CD4-positive, CD25-positive, alpha-beta regulatory T cell (primary cell): ENCODE results near the gene SV2B. TPM values are rescaled to one million over a fixed set of nuclear protein-coding genes. Genes with fewer than 3 reads are reported as not detected.

ENCODE experiments used
- ATAC-seq, 2 donors: fragments of 150-1000 bp; cut with Tn5 transposase; one replicate each; pipeline ENCODE4 v1.10.0; 2021; ENCODE audit warnings: low read depth in 2 of 2, moderate number of reproducible peaks in 2 of 2, moderate library complexity in 1 of 2
- DNase-seq, 3 donors: peaks; one replicate each; pipeline versions ENCODE4 v3.0.0 to v3.0.0-alpha.2; 2012 to 2022; ENCODE audit warnings: mixed read lengths in 1 of 3
- H3K27ac ChIP-seq: one replicate; pipeline ENCODE4 v1.7.0; 2013; ENCODE audit warnings: mild to moderate bottlenecking, low read length; ENCODE audit not compliant: insufficient read depth, poor library complexity, severe bottlenecking
- H3K27me3 ChIP-seq: one replicate; pipeline ENCODE4 v1.7.0; 2013; ENCODE audit warnings: low read length; ENCODE audit not compliant: control insufficient read depth, insufficient read depth
- H3K36me3 ChIP-seq: one replicate; pipeline ENCODE4 v1.7.0; 2013; ENCODE audit warnings: mild to moderate bottlenecking, low read length, moderate library complexity; ENCODE audit not compliant: control insufficient read depth, insufficient read depth
- H3K4me1 ChIP-seq: 2 replicates; pipeline ENCODE4 v1.7.0; 2013; ENCODE audit warnings: mild to moderate bottlenecking, low read length; ENCODE audit not compliant: insufficient read depth, control insufficient read depth, poor library complexity, severe bottlenecking
- H3K4me3 ChIP-seq: one replicate; pipeline ENCODE4 v1.7.0; 2013; ENCODE audit warnings: low read depth, mild to moderate bottlenecking, low read length, moderate library complexity
- H3K9me3 ChIP-seq, 2 experiments: 1 replicate in 1 of 2; 2 replicates in 1 of 2; pipeline ENCODE4 v1.7.0; 2013; ENCODE audit warnings: low read length in 2 of 2, mild to moderate bottlenecking in 1 of 2, moderate library complexity in 1 of 2; ENCODE audit not compliant: control insufficient read depth in 2 of 2
- H3K27ac Mint-ChIP-seq, 3 donors: one replicate each; pipeline ENCODE4 v1.8.0; 2020 to 2022; ENCODE audit warnings: mild to moderate bottlenecking in 3 of 3, mixed read lengths in 3 of 3, moderate library complexity in 2 of 3
- H3K27me3 Mint-ChIP-seq: one replicate; pipeline ENCODE4 v1.8.0; 2022; ENCODE audit warnings: mild to moderate bottlenecking, mixed read lengths
- H3K36me3 Mint-ChIP-seq: one replicate; pipeline ENCODE4 v1.8.0; 2020; ENCODE audit warnings: mixed read lengths
- H3K4me1 Mint-ChIP-seq, 4 donors: one replicate each; pipeline ENCODE4 v1.8.0; 2020 to 2022; ENCODE audit warnings: mixed read lengths in 4 of 4, mild to moderate bottlenecking in 1 of 4
- H3K4me3 Mint-ChIP-seq, 4 donors: one replicate each; pipeline ENCODE4 v1.8.0; 2020 to 2022; ENCODE audit warnings: mild to moderate bottlenecking in 4 of 4, mixed read lengths in 4 of 4, moderate library complexity in 3 of 4
- H3K9me3 Mint-ChIP-seq, 7 donors: one replicate each; pipeline ENCODE4 v1.8.0; 2020 to 2022; ENCODE audit warnings: mixed read lengths in 7 of 7, mild to moderate bottlenecking in 3 of 7, moderate library complexity in 2 of 7
- polyA plus RNA-seq, 4 donors: library from polyadenylated mRNA; unstranded; fragments of 300-500 nt; fragmentation: Illumina TruSeq; gene quantifications; one replicate each; pipeline ENCODE4 v1.2.3, GENCODE V29; 2021
- total RNA-seq: library from RNA; stranded (reverse); gene quantifications from one replicate; pipeline ENCODE4 v1.2.3, GENCODE V29; 2022

SV2B gene
- total and polyA plus RNA-seq, 5 donors from 2014 or later, result 0.06 TPM; not detected in 4

DNA sequence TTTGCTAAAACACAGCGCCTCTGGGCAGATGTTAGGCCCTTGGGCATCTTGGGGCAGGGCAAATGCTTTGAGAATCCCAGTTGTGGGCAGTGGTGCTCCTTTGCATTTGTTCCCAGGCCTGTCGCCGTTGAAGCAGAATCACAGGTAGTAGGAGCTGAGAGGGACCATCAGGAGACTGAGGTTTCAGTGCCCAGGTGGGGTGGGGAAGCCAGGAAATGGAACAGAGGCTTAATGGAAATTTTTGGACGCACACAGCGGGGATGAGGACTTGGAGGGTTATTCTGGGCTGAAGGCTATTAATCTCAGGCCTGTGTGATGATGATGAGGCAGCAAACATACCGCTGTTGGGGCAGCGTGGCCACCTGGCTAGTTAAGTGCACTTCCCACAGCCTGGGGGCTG, 99.5 kb downstream of the SV2B start:
- no peak overlapping the region for H3K27ac ChIP-seq
- H3K4me3 ChIP-seq, result no peak overlapping the region
- Mint-ChIP-seq H3K4me3 (no peak overlapping the region), H3K27me3 (peaks cover 14% of the 10 kb centered on the region), H3K36me3 (no peaks in the 10 kb centered on the region), H3K27ac (no peak overlapping the region), H3K9me3 (peaks cover 0 to 3% (median 0%) of the 10 kb centered on the region in 7 donors), H3K4me1 (no peaks in the 10 kb centered on the region)
- DNase-seq, result no peak
- H3K36me3 ChIP-seq, result no peaks in the 10 kb centered on the region
- no peak for ATAC-seq
- H3K27me3 ChIP-seq, result peaks cover 1% of the 10 kb centered on the region
- H3K4me1 ChIP-seq, result no peaks in the 10 kb centered on the region
- no peaks in the 10 kb centered on the region for H3K9me3 ChIP-seq

DNA sequence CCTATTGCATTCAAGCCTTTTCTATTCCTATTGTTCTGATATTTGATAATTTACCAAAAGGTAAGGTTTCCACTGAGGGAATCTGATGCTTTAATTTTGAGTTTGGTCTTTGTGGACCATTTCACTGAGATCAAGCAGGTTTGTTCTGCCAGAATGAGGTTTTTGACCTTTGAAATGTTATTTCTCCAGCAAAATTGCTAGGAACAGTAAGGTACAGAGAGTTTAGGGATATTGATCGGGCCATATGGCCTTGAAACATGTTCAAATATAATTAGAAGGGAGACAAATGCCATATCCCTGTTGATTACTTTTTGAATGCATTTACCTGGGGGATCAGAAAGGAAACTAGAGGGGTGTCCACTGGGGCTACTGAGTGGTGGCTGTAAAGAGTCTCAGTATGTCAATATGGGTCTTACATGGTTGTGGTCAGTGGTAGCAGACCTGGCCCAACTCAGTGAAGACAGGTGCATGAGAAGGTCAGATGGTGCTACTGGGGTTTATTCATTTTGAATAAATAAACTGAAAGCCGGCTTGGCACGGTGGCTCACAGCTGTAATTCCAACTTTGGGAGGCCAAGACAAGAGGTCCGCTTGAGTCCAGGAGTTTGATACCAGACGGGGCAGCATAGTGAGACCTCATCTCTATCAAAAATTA, 100.2 kb downstream of the SV2B start:
- no peaks in the 10 kb centered on the region for H3K4me1 ChIP-seq
- DNase-seq (no peak), ATAC-seq (no peak)
- H3K4me3 ChIP-seq, result no peak overlapping the region
- no peaks in the 10 kb centered on the region for H3K9me3 ChIP-seq
- no peaks in the 10 kb centered on the region for H3K4me1 Mint-ChIP-seq
- no peak overlapping the region for H3K27ac Mint-ChIP-seq
- peaks cover 0 to 3% (median 0%) of the 10 kb centered on the region in 7 donors for H3K9me3 Mint-ChIP-seq
- H3K36me3 ChIP-seq, result no peaks in the 10 kb centered on the region
- peaks cover 14% of the 10 kb centered on the region for H3K27me3 Mint-ChIP-seq
- H3K4me3 Mint-ChIP-seq, result peak overlapping the region in 1 of 4 donors; percentile 0
- H3K27me3 ChIP-seq, result peaks cover 1% of the 10 kb centered on the region
- no peaks in the 10 kb centered on the region for H3K36me3 Mint-ChIP-seq
- no peak overlapping the region for H3K27ac ChIP-seq

- ATAC-seq, result no peak
- DNase-seq, result no peak
- no peaks in the 10 kb centered on the region for H3K4me1 ChIP-seq
- Mint-ChIP-seq H3K4me1 (no peaks in the 10 kb centered on the region), H3K27ac (no peak overlapping the region), H3K9me3 (no peaks in the 10 kb centered on the region), H3K36me3 (no peaks in the 10 kb centered on the region), H3K4me3 (no peak overlapping the region), H3K27me3 (peaks cover 21% of the 10 kb centered on the region)
- H3K9me3 ChIP-seq, result no peaks in the 10 kb centered on the region
- peaks cover 5% of the 10 kb centered on the region for H3K27me3 ChIP-seq
- H3K36me3 ChIP-seq, result no peaks in the 10 kb centered on the region
- no peak overlapping the region for H3K27ac ChIP-seq
- H3K4me3 ChIP-seq, result no peak overlapping the region
These were observed 102.5 kb downstream of the SV2B start for GRCh38 chr15:91202510-91203102.

GRCh38 chr15:91203619-91204203, 103.7 kb downstream of the SV2B start:
- Histone ChIP-seq H3K9me3 (no peaks in the 10 kb centered on the region), H3K27ac (no peak overlapping the region), H3K27me3 (peaks cover 6% of the 10 kb centered on the region), H3K36me3 (no peaks in the 10 kb centered on the region), H3K4me1 (no peaks in the 10 kb centered on the region), H3K4me3 (no peak overlapping the region)
- H3K27me3 Mint-ChIP-seq, result peaks cover 30% of the 10 kb centered on the region
- H3K36me3 Mint-ChIP-seq, result no peaks in the 10 kb centered on the region
- H3K4me3 Mint-ChIP-seq, result no peak overlapping the region
- DNase-seq (no peak), ATAC-seq (no peak)
- no peaks in the 10 kb centered on the region for H3K4me1 Mint-ChIP-seq
- H3K27ac Mint-ChIP-seq, result no peak overlapping the region
- no peaks in the 10 kb centered on the region for H3K9me3 Mint-ChIP-seq

- ATAC-seq (no peak), DNase-seq (no peak)
- Mint-ChIP-seq H3K4me3 (no peak overlapping the region), H3K36me3 (no peaks in the 10 kb centered on the region), H3K9me3 (peaks cover 0 to 2% (median 0%) of the 10 kb centered on the region in 7 donors), H3K4me1 (no peaks in the 10 kb centered on the region), H3K27ac (no peak overlapping the region), H3K27me3 (peaks cover 32% of the 10 kb centered on the region)
- peaks cover 8% of the 10 kb centered on the region for H3K27me3 ChIP-seq
- H3K4me3 ChIP-seq, result no peak overlapping the region
- no peaks in the 10 kb centered on the region for H3K4me1 ChIP-seq
- no peaks in the 10 kb centered on the region for H3K36me3 ChIP-seq
- H3K9me3 ChIP-seq, result no peaks in the 10 kb centered on the region
- H3K27ac ChIP-seq, result no peak overlapping the region
These were observed 108.3 kb downstream of the SV2B start for GRCh38 chr15:91208371-91208770.

- H3K27me3 Mint-ChIP-seq, result peaks cover 32% of the 10 kb centered on the region
- no peaks in the 10 kb centered on the region for H3K4me1 Mint-ChIP-seq
- Histone ChIP-seq H3K27ac (no peak overlapping the region), H3K36me3 (no peaks in the 10 kb centered on the region), H3K9me3 (no peaks in the 10 kb centered on the region), H3K27me3 (peaks cover 8% of the 10 kb centered on the region), H3K4me3 (no peak overlapping the region), H3K4me1 (no peaks in the 10 kb centered on the region)
- H3K36me3 Mint-ChIP-seq, result no peaks in the 10 kb centered on the region
- no peak overlapping the region for H3K4me3 Mint-ChIP-seq
- H3K27ac Mint-ChIP-seq, result no peak overlapping the region
- peaks cover 0 to 5% (median 2%) of the 10 kb centered on the region in 7 donors for H3K9me3 Mint-ChIP-seq
- DNase-seq, result no peak
- no peak for ATAC-seq
These were observed 109.3 kb downstream of the SV2B start for GRCh38 chr15:91209318-91209717.

DNA sequence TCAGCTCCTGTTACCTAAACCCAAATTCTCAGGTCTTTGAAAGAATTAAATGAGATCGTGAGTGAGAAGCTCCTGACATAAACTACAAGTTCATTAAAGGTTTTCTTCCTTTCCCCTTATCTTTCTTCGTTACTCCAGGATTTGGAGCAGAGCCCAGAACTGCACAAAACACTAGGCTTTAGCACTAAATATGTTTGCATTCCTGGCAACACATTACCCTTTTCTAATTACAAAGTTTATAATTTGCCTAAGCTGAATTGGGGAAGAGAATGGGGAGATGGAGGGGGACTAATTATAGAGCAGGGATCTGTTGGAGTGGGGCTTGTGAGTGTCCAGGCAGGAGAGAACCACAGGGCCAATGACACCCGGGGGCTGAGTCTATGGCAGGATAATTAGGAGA, 109.7 kb downstream of the SV2B start:
- no peaks in the 10 kb centered on the region for H3K36me3 Mint-ChIP-seq
- Histone ChIP-seq H3K27ac (no peak overlapping the region), H3K27me3 (peaks cover 8% of the 10 kb centered on the region), H3K36me3 (no peaks in the 10 kb centered on the region), H3K4me1 (no peaks in the 10 kb centered on the region), H3K4me3 (no peak overlapping the region), H3K9me3 (no peaks in the 10 kb centered on the region)
- no peak for DNase-seq
- no peak overlapping the region for H3K27ac Mint-ChIP-seq
- H3K9me3 Mint-ChIP-seq, result peaks cover 0 to 6% (median 2%) of the 10 kb centered on the region in 7 donors
- no peak overlapping the region for H3K4me3 Mint-ChIP-seq
- no peak for ATAC-seq
- H3K4me1 Mint-ChIP-seq, result no peaks in the 10 kb centered on the region
- peaks cover 32% of the 10 kb centered on the region for H3K27me3 Mint-ChIP-seq
